ENCODE data around the gene THSD4.
"Not testable (repeated sequence)": the region's sequence is repeated elsewhere in the genome, so short reads cannot be mapped to it uniquely, and the experiment has no call there.

Gene THSD4

GRCh38 chr15:71712182-71712581 lies 596.9 kb downstream of the THSD4 start:
- no peak for DNase-seq

GRCh38 chr15:71713191-71713809 lies 598.0 kb downstream of the THSD4 start:
- DNase-seq, result no peak

GRCh38 chr15:71715914-71716313 lies 600.6 kb downstream of the THSD4 start:
- DNase-seq, result no peak

GRCh38 chr15:71716990-71717389 lies 601.7 kb downstream of the THSD4 start:
- DNase-seq, result no peak

GRCh38 chr15:71718116-71718910 lies 603.0 kb downstream of the THSD4 start:
- DNase-seq, result no peak

GRCh38 chr15:71723344-71723743 lies 608.1 kb downstream of the THSD4 start:
- no peak for DNase-seq

GRCh38 chr15:71725207-71725955 lies 610.1 kb downstream of the THSD4 start:
- DNase-seq, result not testable (repeated sequence)

GRCh38 chr15:71728881-71729280 lies 613.6 kb downstream of the THSD4 start:
- DNase-seq, result no peak

- no peak for DNase-seq
Measured at GRCh38 chr15:71729319-71729718, 614.0 kb downstream of the THSD4 start.

GRCh38 chr15:71730277-71731144 lies 615.2 kb downstream of the THSD4 start:
- DNase-seq, result peak in 1 of 2 donors; percentile 41

GRCh38 chr15:71732636-71733035 lies 617.4 kb downstream of the THSD4 start:
- no peak for DNase-seq

- no peak for DNase-seq
Measured at GRCh38 chr15:71733122-71733521, 617.9 kb downstream of the THSD4 start.

GRCh38 chr15:71734709-71735384 lies 619.6 kb downstream of the THSD4 start:
- DNase-seq, result no peak

- DNase-seq, result no peak
Measured at GRCh38 chr15:71735385-71735757, 620.1 kb downstream of the THSD4 start.

GRCh38 chr15:71736286-71736947 lies 621.1 kb downstream of the THSD4 start:
- DNase-seq, result no peak

- no peak for DNase-seq
Measured at GRCh38 chr15:71737761-71738160, 622.5 kb downstream of the THSD4 start.

- DNase-seq, result no peak
Measured at GRCh38 chr15:71739355-71739754, 624.1 kb downstream of the THSD4 start.

- DNase-seq, result no peak
Measured at GRCh38 chr15:71742964-71743363, 627.7 kb downstream of the THSD4 start.

GRCh38 chr15:71743861-71744382 lies 628.7 kb downstream of the THSD4 start:
- DNase-seq, result peak; percentile 43 to 54

GRCh38 chr15:71746719-71747118 lies 631.4 kb downstream of the THSD4 start:
- DNase-seq, result no peak

Measured in CD4-positive, alpha-beta T cell treated with Interleukin-4 for 1 hour (primary cell).